H9 (cell line): ENCODE data around the gene COL23A1. TPM values are rescaled to one million over a fixed set of nuclear protein-coding genes. Genes with fewer than 3 reads are reported as not detected.

Experiments used
- DNase-seq: peaks from one replicate; pipeline ENCODE4 v3.0.0-alpha.2; 2017
- H2AFZ ChIP-seq: one replicate; pipeline ENCODE4 v1.6.1; 2013; ENCODE audit warnings: mild to moderate bottlenecking, low read length, control low read depth, moderate library complexity
- H2AK5ac ChIP-seq: 2 replicates; pipeline ENCODE4 v1.6.1; 2013; ENCODE audit warnings: low read length, control low read depth, mixed read lengths; ENCODE audit not compliant: insufficient read length
- H2BK120ac ChIP-seq: one replicate; pipeline ENCODE4 v1.6.1; 2013; ENCODE audit warnings: low read depth, mild to moderate bottlenecking, low read length, control low read depth, inconsistent platforms; ENCODE audit not compliant: poor library complexity, severe bottlenecking
- H2BK12ac ChIP-seq: 2 replicates; pipeline ENCODE4 v1.6.1; 2013; ENCODE audit warnings: low read length, control low read depth, mixed read lengths, low read depth; ENCODE audit not compliant: insufficient read length
- H2BK15ac ChIP-seq: 2 replicates; pipeline ENCODE4 v1.6.1; 2013; ENCODE audit warnings: low read depth, low read length, control low read depth
- H2BK20ac ChIP-seq: one replicate; pipeline ENCODE4 v1.6.1; 2013; ENCODE audit warnings: low read depth, mild to moderate bottlenecking, low read length, control low read depth, inconsistent platforms; ENCODE audit not compliant: poor library complexity, severe bottlenecking
- H2BK5ac ChIP-seq: 2 replicates; pipeline ENCODE4 v1.6.1; 2013; ENCODE audit warnings: low read length, control low read depth, mixed read lengths; ENCODE audit not compliant: insufficient read length
- H3K14ac ChIP-seq: 2 replicates; pipeline ENCODE4 v1.6.1; 2013; ENCODE audit warnings: low read length, control low read depth; ENCODE audit not compliant: insufficient read depth
- H3K18ac ChIP-seq: 2 replicates; pipeline ENCODE4 v1.6.1; 2013; ENCODE audit warnings: low read depth, mild to moderate bottlenecking, mixed read lengths, low read length, control low read depth; ENCODE audit not compliant: insufficient read length
- H3K23ac ChIP-seq: 2 replicates; pipeline ENCODE4 v1.6.1; 2013; ENCODE audit warnings: low read length, control low read depth, mixed read lengths, low read depth; ENCODE audit not compliant: insufficient read length
- H3K23me2 ChIP-seq: 2 replicates; pipeline ENCODE4 v1.6.1; 2013; ENCODE audit warnings: low read depth, mild to moderate bottlenecking, mixed read lengths, low read length, control low read depth; ENCODE audit not compliant: insufficient read length, poor library complexity, severe bottlenecking
- H3K27ac ChIP-seq: 2 replicates; pipeline ENCODE4 v1.5.1; 2013; ENCODE audit warnings: low read length, control low read depth, mixed read lengths, low read depth; ENCODE audit not compliant: insufficient read length
- H3K27me3 ChIP-seq: 2 replicates; pipeline ENCODE4 v1.6.1; 2013; ENCODE audit warnings: low read length, control low read depth, inconsistent platforms; ENCODE audit not compliant: insufficient read depth
- H3K4ac ChIP-seq: 2 replicates; pipeline ENCODE4 v1.6.1; 2013; ENCODE audit warnings: low read depth, mild to moderate bottlenecking, control low read depth, inconsistent platforms, low read length, moderate library complexity
- H3K4me1 ChIP-seq: 2 replicates; pipeline ENCODE4 v1.6.1; 2013; ENCODE audit warnings: low read length, control low read depth, inconsistent platforms; ENCODE audit not compliant: insufficient read depth
- H3K4me2 ChIP-seq: 2 replicates; pipeline ENCODE4 v1.6.1; 2013; ENCODE audit warnings: low read length, control low read depth, mixed read lengths; ENCODE audit not compliant: insufficient read length, insufficient read depth
- H3K56ac ChIP-seq: 2 replicates; pipeline ENCODE4 v1.6.1; 2013; ENCODE audit warnings: low read depth, mild to moderate bottlenecking, mixed read lengths, low read length, control low read depth; ENCODE audit not compliant: insufficient read length
- H3K79me1 ChIP-seq: 2 replicates; pipeline ENCODE4 v1.6.1; 2013; ENCODE audit warnings: low read depth, mild to moderate bottlenecking, moderate library complexity, low read length, control low read depth, inconsistent platforms; ENCODE audit not compliant: insufficient read depth, poor library complexity, severe bottlenecking
- H3K79me2 ChIP-seq: 2 replicates; pipeline ENCODE4 v1.6.1; 2013; ENCODE audit warnings: low read length, control low read depth, inconsistent platforms; ENCODE audit not compliant: insufficient read depth
- H3K9ac ChIP-seq: 2 replicates; pipeline ENCODE4 v1.6.1; 2013; ENCODE audit warnings: low read length, control low read depth, mixed read lengths; ENCODE audit not compliant: insufficient read length; ENCODE audit errors: extremely low read depth
- H3K9me3 ChIP-seq: one replicate; pipeline ENCODE4 v1.6.1; 2013; ENCODE audit warnings: low read depth, low read length, inconsistent platforms; ENCODE audit not compliant: control insufficient read depth
- H3T11ph ChIP-seq: one replicate; pipeline ENCODE4 v1.6.1; 2013; ENCODE audit warnings: mild to moderate bottlenecking, low read length, control low read depth, inconsistent platforms
- H4K20me1 ChIP-seq: one replicate; pipeline ENCODE4 v1.6.1; 2013; ENCODE audit not compliant: control insufficient read depth, insufficient read length, insufficient read depth
- H4K5ac ChIP-seq: 2 replicates; pipeline ENCODE4 v1.6.1; 2013; ENCODE audit warnings: low read depth, mild to moderate bottlenecking, mixed read lengths, low read length, control low read depth; ENCODE audit not compliant: insufficient read length
- H4K8ac ChIP-seq: replicated peaks from 2 replicates; pipeline ENCODE4 v1.6.1; 2013; ENCODE audit warnings: low read length, control low read depth, mixed read lengths, low read depth; ENCODE audit not compliant: insufficient read length
- H4K91ac ChIP-seq: 2 replicates; pipeline ENCODE4 v1.6.1; 2013; ENCODE audit warnings: low read depth, mild to moderate bottlenecking, moderate library complexity, mixed read lengths, low read length, control low read depth; ENCODE audit not compliant: insufficient read length
- H3K27ac Mint-ChIP-seq, 3 experiments: 2 replicates in 2 of 3; 3 replicates in 1 of 3; pipeline ENCODE4 v1.8.0; 2020 to 2021; ENCODE audit warnings: mixed read lengths in 3 of 3, mild to moderate bottlenecking in 1 of 3, moderate library complexity in 1 of 3
- H3K27me3 Mint-ChIP-seq: 2 replicates; pipeline ENCODE4 v1.8.0; 2021; ENCODE audit warnings: low read depth, mild to moderate bottlenecking, moderate library complexity, mixed read lengths
- H3K36me3 Mint-ChIP-seq, 3 experiments: 2 replicates in 2 of 3; 3 replicates in 1 of 3; pipeline ENCODE4 v1.8.0; 2020 to 2021; ENCODE audit warnings: low read depth in 3 of 3, mixed read lengths in 3 of 3; ENCODE audit not compliant: insufficient read depth in 1 of 3
- H3K4me1 Mint-ChIP-seq, 2 experiments: 2 replicates each; pipeline ENCODE4 v1.8.0; 2020; ENCODE audit warnings: mixed read lengths in 2 of 2
- H3K4me3 Mint-ChIP-seq, 2 experiments: 2 replicates in 1 of 2; 3 replicates in 1 of 2; pipeline ENCODE4 v1.8.0; 2020 to 2021; ENCODE audit warnings: mild to moderate bottlenecking in 2 of 2, mixed read lengths in 2 of 2, moderate library complexity in 1 of 2
- H3K9me3 Mint-ChIP-seq, 2 experiments: 2 replicates in 1 of 2; 3 replicates in 1 of 2; pipeline ENCODE4 v1.8.0; 2020; ENCODE audit warnings: mild to moderate bottlenecking in 2 of 2, mixed read lengths in 2 of 2, moderate library complexity in 1 of 2
- WGBS: extraction: QIAGEN DNeasy Blood & Tissue Kit; methylation state at CpG from one replicate; pipeline ENCODE4 v1.1.7; 2013; ENCODE audit warnings: missing lambda C conversion rate, low lambda C conversion rate, mixed read lengths; ENCODE audit not compliant: insufficient read length; ENCODE audit errors: extremely low coverage; 5-methylcytosine and 5-hydroxymethylcytosine counted together
- total RNA-seq: library from RNA; stranded (reverse); gene quantifications from 2 replicates; pipeline ENCODE4 v1.2.1, GENCODE V29; 2021
- TF ChIP-seq, protein P1 (sequence below): fragments of 200-600 bp; sonication (generic); conservative IDR thresholded peaks from 3 replicates; pipeline ENCODE4 v1.8.0; 2021; ENCODE audit warnings: antibody characterized with exemption, mild to moderate bottlenecking

Gene COL23A1
- total RNA-seq, 1 experiment from 2014 or later, result 2.6 TPM

DNA sequence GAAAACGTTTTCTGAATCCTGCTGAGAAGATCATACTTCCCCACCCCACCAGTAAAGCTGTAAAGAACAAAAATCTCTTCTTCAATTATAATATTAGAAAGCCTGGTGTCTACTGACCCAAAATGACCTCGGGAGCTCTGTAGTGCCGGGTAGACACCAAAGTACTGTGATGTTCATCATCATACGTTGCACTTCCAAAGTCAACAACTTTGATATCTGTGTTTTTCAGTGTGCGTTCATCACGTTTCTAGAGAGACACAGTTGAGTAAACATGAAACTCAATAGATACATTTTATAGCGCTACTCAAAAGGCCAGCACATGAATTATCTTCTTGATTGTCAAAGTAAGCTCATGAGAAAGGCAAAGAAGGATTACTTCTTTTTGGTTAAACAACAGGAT is 22.1 kb upstream of the COL23A1 start:
- Histone ChIP-seq H3K27me3 (no peaks in the 10 kb centered on the region), H4K20me1 (no peaks in the 10 kb centered on the region), H2AK5ac (no peak overlapping the region), H2BK20ac (no peak overlapping the region), H3T11ph (no peak overlapping the region), H2BK120ac (no peak overlapping the region), H3K23me2 (no peaks in the 10 kb centered on the region), H2AFZ (no peak overlapping the region), H3K9ac (no peak overlapping the region), H3K79me1 (no peaks in the 10 kb centered on the region), H2BK15ac (no peak overlapping the region), H3K9me3 (no peaks in the 10 kb centered on the region), H2BK12ac (no peak overlapping the region), H3K4me2 (no peak overlapping the region), H3K18ac (no peak overlapping the region), H2BK5ac (no peak overlapping the region), H3K56ac (no peak overlapping the region), H4K5ac (no peak overlapping the region), H3K23ac (no peak overlapping the region), H3K79me2 (no peaks in the 10 kb centered on the region), H3K4me1 (no peaks in the 10 kb centered on the region), H4K91ac (no peak overlapping the region), H4K8ac (no peak overlapping the region), H3K27ac (no peak overlapping the region), H3K4ac (no peak overlapping the region), H3K14ac (no peak overlapping the region)
- TF ChIP-seq, protein P1, sequence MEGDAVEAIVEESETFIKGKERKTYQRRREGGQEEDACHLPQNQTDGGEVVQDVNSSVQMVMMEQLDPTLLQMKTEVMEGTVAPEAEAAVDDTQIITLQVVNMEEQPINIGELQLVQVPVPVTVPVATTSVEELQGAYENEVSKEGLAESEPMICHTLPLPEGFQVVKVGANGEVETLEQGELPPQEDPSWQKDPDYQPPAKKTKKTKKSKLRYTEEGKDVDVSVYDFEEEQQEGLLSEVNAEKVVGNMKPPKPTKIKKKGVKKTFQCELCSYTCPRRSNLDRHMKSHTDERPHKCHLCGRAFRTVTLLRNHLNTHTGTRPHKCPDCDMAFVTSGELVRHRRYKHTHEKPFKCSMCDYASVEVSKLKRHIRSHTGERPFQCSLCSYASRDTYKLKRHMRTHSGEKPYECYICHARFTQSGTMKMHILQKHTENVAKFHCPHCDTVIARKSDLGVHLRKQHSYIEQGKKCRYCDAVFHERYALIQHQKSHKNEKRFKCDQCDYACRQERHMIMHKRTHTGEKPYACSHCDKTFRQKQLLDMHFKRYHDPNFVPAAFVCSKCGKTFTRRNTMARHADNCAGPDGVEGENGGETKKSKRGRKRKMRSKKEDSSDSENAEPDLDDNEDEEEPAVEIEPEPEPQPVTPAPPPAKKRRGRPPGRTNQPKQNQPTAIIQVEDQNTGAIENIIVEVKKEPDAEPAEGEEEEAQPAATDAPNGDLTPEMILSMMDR, result no peak
- no peak for DNase-seq
- Mint-ChIP-seq H3K4me1 (no peaks in the 10 kb centered on the region), H3K4me3 (no peak overlapping the region), H3K9me3 (no peaks in the 10 kb centered on the region), H3K36me3 (peaks cover 42 to 72% (median 68%) of the 10 kb centered on the region in 3 experiments), H3K27me3 (no peaks in the 10 kb centered on the region), H3K27ac (no peak overlapping the region)
- no CpG with 5 or more reads among the region's 7 CpGs for WGBS
